Dedifferentiated amniotic fluid mesenchymal stem cell (primary cell): ENCODE measurements around the gene ASB2.

Experiments
- DNase-seq: peaks from one replicate; pipeline ENCODE4 v3.0.0-alpha.2; 2016; ENCODE audit errors: extremely low spot score

ASB2 gene

GRCh38 chr14:93950948-93951634 lies 25.3 kb downstream of the ASB2 start:
- no peak for DNase-seq

- no peak for DNase-seq
Measured at GRCh38 chr14:93949511-93950075, 26.8 kb downstream of the ASB2 start.

GRCh38 chr14:93947282-93947681 lies 29.1 kb downstream of the ASB2 start:
- no peak for DNase-seq

GRCh38 chr14:93946541-93947090 lies 29.8 kb downstream of the ASB2 start:
- no peak for DNase-seq

- DNase-seq = no peak
Measured at GRCh38 chr14:93946104-93946503, 30.3 kb downstream of the ASB2 start.

- DNase-seq = no peak
Measured at GRCh38 chr14:93945070-93945399, 31.3 kb downstream of the ASB2 start.

- no peak for DNase-seq
Measured at GRCh38 chr14:93944348-93945069, 31.9 kb downstream of the ASB2 start.

GRCh38 chr14:93943930-93944329 lies 32.4 kb downstream of the ASB2 start:
- DNase-seq = no peak

GRCh38 chr14:93943052-93943451 lies 33.3 kb downstream of the ASB2 start:
- no peak for DNase-seq

- peak; percentile 66 for DNase-seq
Measured at GRCh38 chr14:93941293-93941910, 35.0 kb downstream of the ASB2 start.

GRCh38 chr14:93940437-93940836 lies 35.9 kb downstream of the ASB2 start:
- DNase-seq = no peak

GRCh38 chr14:93939304-93940229 lies 36.8 kb downstream of the ASB2 start:
- no peak for DNase-seq

GRCh38 chr14:93938751-93939303 lies 37.5 kb downstream of the ASB2 start:
- no peak for DNase-seq

- no peak for DNase-seq
Measured at GRCh38 chr14:93937519-93937918, 38.9 kb downstream of the ASB2 start.

GRCh38 chr14:93936926-93937325 lies 39.4 kb downstream of the ASB2 start:
- no peak for DNase-seq

- no peak for DNase-seq
Measured at GRCh38 chr14:93936245-93936644, 40.1 kb downstream of the ASB2 start.

GRCh38 chr14:93935213-93935612 lies 41.2 kb downstream of the ASB2 start:
- DNase-seq = no peak

- DNase-seq = no peak
Measured at GRCh38 chr14:93932642-93933041, 43.7 kb downstream of the ASB2 start.

- DNase-seq = no peak
Measured at GRCh38 chr14:93930989-93931307, 45.4 kb downstream of the ASB2 start.

- DNase-seq = no peak
Measured at GRCh38 chr14:93930296-93930988, 45.9 kb downstream of the ASB2 start.

- DNase-seq = no peak
Measured at GRCh38 chr14:93929657-93930056, 46.7 kb downstream of the ASB2 start.
